NCI-H1092 (cell line): ENCODE data around the gene NSRP1.
"Not testable (repeated sequence)": the region's sequence is repeated elsewhere in the genome, so short reads cannot be mapped to it uniquely, and the experiment has no call there.

Experiments
- DNase-seq: peaks from one replicate; lab custom pipeline; 2025; lab: John Stamatoyannopoulos, UW

NSRP1 gene

GRCh38 chr17:30116661-30117551, at the start of gene NSRP1:
TSS of gene NSRP1 (plus strand) at chr17:30116816. CDS start at chr17:30116844, 28 bp downstream.
- peak; percentile 91 for DNase-seq

- DNase-seq, result no peak
These were observed 48.2 kb upstream of the NSRP1 start for GRCh38 chr17:30068465-30068864.

GRCh38 chr17:30074254-30074653, 42.4 kb upstream of the NSRP1 start:
- DNase-seq, result no peak

- DNase-seq, result no peak
These were observed 41.9 kb upstream of the NSRP1 start for GRCh38 chr17:30074730-30075129.

- no peak for DNase-seq
These were observed 33.8 kb upstream of the NSRP1 start for GRCh38 chr17:30082773-30083172.

GRCh38 chr17:30084788-30085187, 31.8 kb upstream of the NSRP1 start:
- no peak for DNase-seq

- no peak for DNase-seq
These were observed 29.7 kb upstream of the NSRP1 start for GRCh38 chr17:30086896-30087295.

- DNase-seq, result not testable (repeated sequence)
These were observed 29.2 kb upstream of the NSRP1 start for GRCh38 chr17:30087431-30087830.

- no peak for DNase-seq
These were observed 25.4 kb upstream of the NSRP1 start for GRCh38 chr17:30091121-30091670.

- no peak for DNase-seq
These were observed 24.8 kb upstream of the NSRP1 start for GRCh38 chr17:30091771-30092170.

- no peak for DNase-seq
These were observed 23.7 kb upstream of the NSRP1 start for GRCh38 chr17:30092886-30093285.

- peak; percentile 37 for DNase-seq
These were observed 23.0 kb upstream of the NSRP1 start for GRCh38 chr17:30093463-30094147.

GRCh38 chr17:30095507-30096244, 20.9 kb upstream of the NSRP1 start:
- no peak for DNase-seq

GRCh38 chr17:30101686-30102390, 14.8 kb upstream of the NSRP1 start:
- DNase-seq, result no peak

GRCh38 chr17:30103921-30104320, 12.7 kb upstream of the NSRP1 start:
- DNase-seq, result no peak

- peak; percentile 73 for DNase-seq
These were observed 11.9 kb upstream of the NSRP1 start for GRCh38 chr17:30104575-30105339.

- DNase-seq, result no peak
These were observed 3.8 kb upstream of the NSRP1 start for GRCh38 chr17:30112794-30113193.

GRCh38 chr17:30113213-30113612, 3.4 kb upstream of the NSRP1 start:
- DNase-seq, result no peak

- DNase-seq, result no peak
These were observed 313 bp upstream of the NSRP1 start for GRCh38 chr17:30116345-30116660.

- no peak for DNase-seq
These were observed 1.1 kb downstream of the NSRP1 start for GRCh38 chr17:30117675-30118081.

- not testable (repeated sequence) for DNase-seq
These were observed 2.0 kb downstream of the NSRP1 start for GRCh38 chr17:30118635-30119034.
